GM19463 (cell line): ENCODE measurements around the gene SLC1A5.
"Not testable (repeated sequence)": the region's sequence is repeated elsewhere in the genome, so short reads cannot be mapped to it uniquely, and the experiment has no call there.

Experiments used
- ATAC-seq: cut with Tn5 transposase; IDR thresholded peaks from one replicate; pipeline ENCODE4 v1.9.1; 2021; ENCODE audit warnings: mild to moderate bottlenecking, moderate library complexity; ENCODE audit not compliant: unreplicated experiment

The SLC1A5 gene

GRCh38 chr19:46788262-46788967 lies at the start of gene SLC1A5:
Gene SLC1A5 (minus strand): TSS chr19:46788594. CDS start chr19:46787965, 629 bp downstream.
- ATAC-seq: peak; percentile 61

- no peak for ATAC-seq
These were observed 49.8 kb upstream of the SLC1A5 start for GRCh38 chr19:46838160-46838559.

GRCh38 chr19:46834984-46835383 lies 46.6 kb upstream of the SLC1A5 start:
- no peak for ATAC-seq

- ATAC-seq: no peak
These were observed 45.7 kb upstream of the SLC1A5 start for GRCh38 chr19:46834121-46834520.

GRCh38 chr19:46830864-46831263 lies 42.5 kb upstream of the SLC1A5 start:
- no peak for ATAC-seq

GRCh38 chr19:46828484-46828883 lies 40.1 kb upstream of the SLC1A5 start:
- ATAC-seq: no peak

- ATAC-seq: no peak
These were observed 37.3 kb upstream of the SLC1A5 start for GRCh38 chr19:46825731-46826055.

- no peak for ATAC-seq
These were observed 36.7 kb upstream of the SLC1A5 start for GRCh38 chr19:46824890-46825730.

- no peak for ATAC-seq
These were observed 34.7 kb upstream of the SLC1A5 start for GRCh38 chr19:46823049-46823448.

- not testable (repeated sequence) for ATAC-seq
These were observed 34.0 kb upstream of the SLC1A5 start for GRCh38 chr19:46822410-46822787.

GRCh38 chr19:46821512-46822409 lies 33.4 kb upstream of the SLC1A5 start:
- ATAC-seq: no peak

GRCh38 chr19:46818812-46819211 lies 30.4 kb upstream of the SLC1A5 start:
- ATAC-seq: no peak

GRCh38 chr19:46815833-46816627 lies 27.6 kb upstream of the SLC1A5 start:
- no peak for ATAC-seq

GRCh38 chr19:46813839-46814358 lies 25.5 kb upstream of the SLC1A5 start:
- no peak for ATAC-seq

- ATAC-seq: no peak
These were observed 24.8 kb upstream of the SLC1A5 start for GRCh38 chr19:46812977-46813838.

- ATAC-seq: no peak
These were observed 21.3 kb upstream of the SLC1A5 start for GRCh38 chr19:46809534-46810272.

- ATAC-seq: no peak
These were observed 18.3 kb upstream of the SLC1A5 start for GRCh38 chr19:46806656-46807055.

- ATAC-seq: not testable (repeated sequence)
These were observed 16.0 kb upstream of the SLC1A5 start for GRCh38 chr19:46804432-46804831.

- no peak for ATAC-seq
These were observed 15.2 kb upstream of the SLC1A5 start for GRCh38 chr19:46803555-46803954.
